Measurements from ENCODE around the gene RPH3AL. TPM values are rescaled to one million over a fixed set of nuclear protein-coding genes. Genes with fewer than 3 reads are reported as not detected.

The RPH3AL gene
- total RNA-seq, 4 donors from 2014 or later: 8.6 to 21.0 (median 17.4) TPM

DNA sequence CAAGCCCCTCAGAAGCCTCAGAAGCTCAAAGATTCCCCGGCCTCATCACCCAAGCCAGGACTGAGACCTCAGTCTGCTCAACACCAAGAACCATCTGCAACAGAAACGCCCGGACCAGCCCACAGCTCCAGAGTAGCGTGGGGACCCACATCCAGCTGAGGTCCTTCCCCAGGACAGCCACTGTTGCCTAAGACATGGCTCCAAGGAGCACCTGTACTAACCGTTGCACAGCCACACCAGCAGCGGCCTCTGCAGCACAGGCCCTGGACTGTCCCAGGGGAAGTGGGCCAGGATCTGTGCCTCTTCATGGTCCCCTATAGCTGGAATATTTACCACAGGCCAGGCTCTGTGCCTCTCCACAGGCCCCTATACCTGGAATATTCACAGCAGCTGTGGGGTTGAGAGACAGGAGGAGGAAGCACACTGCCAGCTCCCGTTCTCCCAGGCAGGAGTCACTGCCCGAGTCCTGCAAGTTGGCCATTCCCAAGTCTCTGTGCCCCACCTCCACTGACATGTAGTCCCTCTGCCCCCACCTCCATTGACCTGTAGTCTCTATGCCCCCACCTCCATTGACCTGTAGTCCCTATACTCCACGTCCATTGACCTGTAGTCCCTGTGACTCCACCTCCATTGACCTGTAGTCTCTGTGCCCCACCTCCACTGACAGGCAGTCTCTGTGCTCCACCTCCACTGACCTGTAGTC, 38.5 kb downstream of the RPH3AL start:
- Histone ChIP-seq H3K4me1 (no peaks in the 10 kb centered on the region), H3K36me3 (peaks cover 0 to 1% of the 10 kb centered on the region in 2 donors), H3K4me3 (no peak overlapping the region), H3K27me3 (no peaks in the 10 kb centered on the region), H3K27ac (no peak overlapping the region), H3K9me3 (no peaks in the 10 kb centered on the region)
- 85% methylated on average over 2 of the region's 9 CpGs; no CpG with 5 or more reads in 1 of the 2 donors for WGBS, 2 donors (ENCODE audit: low coverage in 1 of 2)
- TF ChIP-seq POLR2AphosphoS5 (IDR thresholded peaks at IDR 0.05) (no peak), EP300 (IDR thresholded peaks at IDR 0.05) (no peak)
- no peak for ATAC-seq

DNA sequence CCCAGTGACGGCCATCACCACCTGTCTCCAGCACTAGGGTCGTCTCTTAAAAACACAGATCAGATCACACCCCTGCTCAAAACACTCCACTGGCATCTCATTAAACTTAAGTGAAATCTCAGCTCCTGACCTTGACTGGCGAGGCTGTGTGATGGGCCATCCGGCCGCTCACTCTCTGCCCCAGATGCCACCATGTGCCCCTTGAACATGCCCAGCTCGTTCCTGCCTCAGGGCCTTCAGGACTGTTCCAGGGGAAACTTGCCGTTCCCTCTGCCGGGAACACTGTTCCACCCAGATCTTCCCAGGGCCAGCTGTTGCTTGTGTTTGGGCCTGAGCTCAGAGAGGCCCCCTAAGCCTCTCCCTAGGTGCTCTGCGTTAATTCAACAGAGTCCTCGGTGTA, 39.4 kb downstream of the RPH3AL start:
- H3K27ac ChIP-seq: no peak overlapping the region
- no peaks in the 10 kb centered on the region for H3K27me3 ChIP-seq
- no peaks in the 10 kb centered on the region for H3K36me3 ChIP-seq
- no peak for ATAC-seq
- H3K9me3 ChIP-seq: no peaks in the 10 kb centered on the region
- TF ChIP-seq EP300 (IDR thresholded peaks at IDR 0.05) (no peak), POLR2A (IDR thresholded peaks at IDR 0.05) (no peak), POLR2AphosphoS5 (IDR thresholded peaks at IDR 0.05) (no peak)
- TF ChIP-seq, protein P1, sequence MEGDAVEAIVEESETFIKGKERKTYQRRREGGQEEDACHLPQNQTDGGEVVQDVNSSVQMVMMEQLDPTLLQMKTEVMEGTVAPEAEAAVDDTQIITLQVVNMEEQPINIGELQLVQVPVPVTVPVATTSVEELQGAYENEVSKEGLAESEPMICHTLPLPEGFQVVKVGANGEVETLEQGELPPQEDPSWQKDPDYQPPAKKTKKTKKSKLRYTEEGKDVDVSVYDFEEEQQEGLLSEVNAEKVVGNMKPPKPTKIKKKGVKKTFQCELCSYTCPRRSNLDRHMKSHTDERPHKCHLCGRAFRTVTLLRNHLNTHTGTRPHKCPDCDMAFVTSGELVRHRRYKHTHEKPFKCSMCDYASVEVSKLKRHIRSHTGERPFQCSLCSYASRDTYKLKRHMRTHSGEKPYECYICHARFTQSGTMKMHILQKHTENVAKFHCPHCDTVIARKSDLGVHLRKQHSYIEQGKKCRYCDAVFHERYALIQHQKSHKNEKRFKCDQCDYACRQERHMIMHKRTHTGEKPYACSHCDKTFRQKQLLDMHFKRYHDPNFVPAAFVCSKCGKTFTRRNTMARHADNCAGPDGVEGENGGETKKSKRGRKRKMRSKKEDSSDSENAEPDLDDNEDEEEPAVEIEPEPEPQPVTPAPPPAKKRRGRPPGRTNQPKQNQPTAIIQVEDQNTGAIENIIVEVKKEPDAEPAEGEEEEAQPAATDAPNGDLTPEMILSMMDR (IDR thresholded peaks at IDR 0.05): no peak
- WGBS, 2 donors (ENCODE audit: low coverage in 1 of 2): 89 to 90% methylated on average over 5 to 6 of the region's 10 CpGs
- H3K4me3 ChIP-seq: no peak overlapping the region
- H3K4me1 ChIP-seq: peaks cover 0 to 6% (median 0%) of the 10 kb centered on the region in 3 donors

- TF ChIP-seq, protein P1 (IDR thresholded peaks at IDR 0.05): no peak
- no peak for TF ChIP-seq POLR2AphosphoS5 (IDR thresholded peaks at IDR 0.05)
- TF ChIP-seq POLR2A (IDR thresholded peaks at IDR 0.05): no peak
- TF ChIP-seq EP300 (IDR thresholded peaks at IDR 0.05): no peak
- Histone ChIP-seq H3K9me3 (no peaks in the 10 kb centered on the region), H3K4me3 (no peak overlapping the region), H3K36me3 (no peaks in the 10 kb centered on the region), H3K27ac (no peak overlapping the region), H3K4me1 (peaks cover 0 to 11% (median 0%) of the 10 kb centered on the region in 3 donors), H3K27me3 (no peaks in the 10 kb centered on the region)
- WGBS, 2 donors (ENCODE audit: low coverage in 1 of 2): 80 to 86% methylated on average over 2 to 14 of the region's 18 CpGs
- no peak for ATAC-seq
Observed at GRCh38 chr17:312476-313148, 40.0 kb downstream of the RPH3AL start.

DNA sequence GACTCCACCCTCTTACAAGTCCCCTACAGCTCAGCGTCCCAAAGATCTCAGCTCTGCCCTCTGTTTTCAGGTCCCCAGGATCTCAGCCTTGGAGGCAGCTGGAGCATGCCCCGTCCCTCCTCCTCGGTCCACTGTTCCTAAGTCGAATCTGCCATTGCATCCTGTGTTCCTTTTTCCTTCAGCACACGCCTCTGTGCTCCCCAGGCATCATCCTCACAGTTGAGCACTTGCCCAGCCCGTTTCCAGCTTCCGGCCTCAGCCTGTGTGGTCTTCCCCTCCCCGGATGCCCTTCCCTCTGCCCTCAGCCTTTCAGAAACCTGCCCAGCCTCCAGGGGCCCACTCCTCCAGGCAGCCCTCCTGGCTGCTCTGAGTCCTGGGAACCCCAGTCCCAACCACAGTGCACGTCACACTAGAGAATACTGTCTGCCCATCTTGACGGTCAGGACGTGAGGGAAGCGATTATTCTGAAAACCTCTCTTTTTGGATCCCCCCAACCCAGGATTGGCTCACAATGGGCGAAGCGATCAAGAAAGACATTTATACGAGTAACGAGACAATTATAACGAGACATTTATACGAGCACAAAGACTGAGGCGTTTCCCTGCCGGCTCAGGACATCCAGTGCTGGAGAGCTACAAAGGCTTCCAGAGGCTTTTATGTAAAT, 41.4 kb downstream of the RPH3AL start:
- ATAC-seq: no peak
- TF ChIP-seq POLR2AphosphoS5 (IDR thresholded peaks at IDR 0.05) (no peak), POLR2A (IDR thresholded peaks at IDR 0.05) (no peak), EP300 (IDR thresholded peaks at IDR 0.05) (no peak)
- TF ChIP-seq, protein P1 (IDR thresholded peaks at IDR 0.05): no peak
- Histone ChIP-seq H3K9me3 (no peaks in the 10 kb centered on the region), H3K36me3 (no peaks in the 10 kb centered on the region), H3K27ac (peak overlapping the region in 1 of 4 donors; percentile 6), H3K27me3 (no peaks in the 10 kb centered on the region), H3K4me3 (no peak overlapping the region), H3K4me1 (peaks cover 0 to 15% (median 0%) of the 10 kb centered on the region in 3 donors)
- 80 to 83% methylated on average over 11 to 20 of the region's 20 CpGs for WGBS, 2 donors (ENCODE audit: low coverage in 1 of 2)

All from gastroesophageal sphincter (tissue), 4 donors.